Glomerular visceral epithelial cell (primary cell): Measurements from ENCODE around the gene DRAM2.

Experiments
- DNase-seq: peaks from one replicate; pipeline ENCODE4 v3.0.0-alpha.2; 2016; ENCODE audit errors: extremely low spot score

The DRAM2 gene

DNA sequence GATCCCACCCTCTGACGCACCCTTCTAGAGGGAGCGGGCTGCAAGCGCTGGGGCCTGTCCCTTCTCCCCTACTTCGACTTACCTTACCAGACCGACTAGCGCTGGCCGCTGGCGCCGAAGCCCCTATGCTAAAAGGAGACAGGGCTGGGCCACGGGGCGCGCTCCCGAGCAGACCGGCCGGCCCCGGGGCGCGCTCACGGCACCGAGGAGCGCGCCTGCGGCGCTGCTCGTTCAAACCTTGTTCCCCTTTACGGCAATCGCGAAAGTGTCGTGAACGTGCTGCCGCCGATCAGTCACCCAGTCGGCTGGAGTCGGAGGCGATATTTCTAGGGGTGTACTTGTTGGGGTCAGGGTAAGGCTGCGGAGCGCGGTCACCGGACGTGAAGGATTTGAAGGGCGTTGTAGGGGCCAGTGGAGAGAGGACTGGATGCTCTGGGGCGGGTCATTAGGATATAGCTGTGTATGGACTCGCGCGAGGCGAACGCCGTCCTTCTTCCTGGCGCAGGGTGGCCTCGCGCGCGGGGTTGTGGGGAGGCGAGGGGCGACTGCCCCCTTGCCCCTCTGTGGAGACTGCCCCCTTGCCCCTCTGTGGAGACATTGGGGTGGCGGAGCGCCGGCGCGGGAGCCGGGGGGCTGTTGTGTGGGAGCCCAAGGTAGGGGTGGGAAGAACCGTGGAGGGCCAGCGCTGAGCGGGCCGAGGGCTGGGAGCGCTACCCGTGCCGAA, at the start of gene DRAM2, which contains the start of gene CEPT1:
TSS of gene DRAM2 (minus strand) at position 138 of the 724 bp plus-strand sequence. CDS start 8,539 bp downstream, outside the sequence.
TSS of gene CEPT1 (plus strand) at position 268 of the 724 bp plus-strand sequence. CDS start 7,492 bp downstream, outside the sequence.
- peak; percentile 93 for DNase-seq

DNA sequence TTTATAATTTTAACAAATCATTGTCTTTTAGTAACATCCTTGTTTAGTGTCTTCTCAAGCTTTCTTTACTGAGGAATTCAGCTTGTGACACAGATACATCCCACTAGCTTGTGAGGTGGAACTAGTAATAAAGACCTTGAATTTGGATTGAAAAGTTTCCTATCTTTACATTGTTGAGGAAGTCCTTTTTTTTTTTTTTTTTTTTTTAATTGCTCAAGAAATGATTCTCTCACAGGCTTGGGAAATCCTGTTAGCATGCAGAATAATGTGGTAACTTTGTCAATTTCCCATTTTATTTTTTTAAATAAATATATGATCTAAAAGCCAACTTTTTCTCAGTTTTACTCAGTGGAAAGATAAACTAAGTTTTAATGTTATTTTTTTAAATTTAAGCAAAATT, 44.8 kb upstream of the DRAM2 start:
- no peak for DNase-seq

DNA sequence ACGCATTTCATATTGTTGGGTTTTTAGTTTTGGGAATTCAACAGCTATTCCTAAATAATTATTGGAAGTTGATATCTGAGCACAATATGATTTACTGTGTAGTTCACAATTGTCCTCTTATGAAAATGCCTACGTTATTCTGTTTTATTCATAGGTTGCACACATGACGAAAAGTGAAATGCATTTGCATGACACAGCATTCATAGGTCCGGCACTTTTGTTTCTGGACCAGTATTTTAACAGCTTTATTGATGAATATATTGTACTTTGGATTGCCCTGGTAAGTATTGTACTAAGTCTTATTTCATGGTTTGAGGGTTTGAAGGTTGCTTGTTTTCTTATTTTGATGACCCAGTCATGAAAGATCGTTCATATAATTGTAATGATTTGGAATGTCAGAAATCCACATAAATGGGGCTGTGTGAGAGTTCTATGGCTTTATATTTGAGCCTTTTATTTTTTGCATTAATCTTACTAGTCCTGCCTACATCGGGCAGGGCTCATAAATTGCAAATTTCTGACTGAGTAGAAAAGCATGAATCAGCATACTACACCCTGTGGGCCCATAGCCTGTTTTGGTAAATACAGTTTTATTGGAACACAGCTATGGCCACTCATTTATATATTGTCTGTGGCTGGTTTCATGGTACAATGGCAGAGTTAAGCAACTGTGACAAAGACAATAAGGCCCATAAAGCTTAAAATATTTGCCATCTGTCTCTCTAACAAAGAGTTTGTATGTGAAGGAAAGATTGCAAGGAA, 43.6 kb upstream of the DRAM2 start:
- DNase-seq = no peak

DNA sequence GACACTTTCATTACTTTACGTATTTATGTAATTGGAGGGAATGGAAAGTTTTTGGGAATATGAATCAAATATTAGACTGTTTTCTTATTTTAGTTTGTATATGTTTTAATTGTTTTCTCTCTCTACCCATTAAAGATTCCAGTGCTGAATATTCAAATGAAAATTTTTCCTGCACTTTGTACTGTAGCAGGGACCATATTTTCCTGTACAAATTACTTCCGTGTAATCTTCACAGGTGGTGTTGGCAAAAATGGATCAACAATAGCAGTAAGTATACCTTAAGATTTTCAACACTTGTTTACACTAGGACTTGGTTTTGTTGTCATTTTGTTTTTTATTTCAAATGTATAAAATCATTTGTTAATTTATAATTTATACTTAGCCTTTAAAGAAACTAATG, 42.2 kb upstream of the DRAM2 start:
- no peak for DNase-seq

DNA sequence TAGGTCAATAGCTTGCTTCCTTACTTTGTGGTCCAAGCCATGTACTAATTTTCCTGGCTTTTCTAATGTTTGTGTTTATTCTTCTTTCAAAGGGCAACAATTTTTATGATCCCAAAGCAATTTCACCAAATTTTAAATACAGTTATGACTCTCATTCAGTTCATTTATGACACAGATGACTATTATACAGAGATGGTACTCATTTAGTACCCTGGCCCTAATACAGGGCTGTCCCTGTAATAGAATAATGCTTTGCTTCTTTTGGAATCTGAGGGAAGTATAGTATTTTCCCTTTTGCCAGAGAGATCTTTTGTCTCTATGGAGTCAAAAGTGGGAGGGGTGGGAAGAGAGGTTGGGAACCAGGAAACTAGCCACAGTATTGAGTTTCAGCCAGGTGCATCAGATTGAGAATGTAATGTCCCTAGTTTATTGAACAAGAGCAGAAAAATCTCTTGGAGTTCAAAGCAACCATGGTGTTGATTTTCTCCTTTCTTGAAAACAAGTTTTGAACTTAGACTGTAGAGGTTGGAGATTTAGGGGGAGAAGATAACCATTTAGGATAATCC, 40.2 kb upstream of the DRAM2 start:
- no peak for DNase-seq

DNA sequence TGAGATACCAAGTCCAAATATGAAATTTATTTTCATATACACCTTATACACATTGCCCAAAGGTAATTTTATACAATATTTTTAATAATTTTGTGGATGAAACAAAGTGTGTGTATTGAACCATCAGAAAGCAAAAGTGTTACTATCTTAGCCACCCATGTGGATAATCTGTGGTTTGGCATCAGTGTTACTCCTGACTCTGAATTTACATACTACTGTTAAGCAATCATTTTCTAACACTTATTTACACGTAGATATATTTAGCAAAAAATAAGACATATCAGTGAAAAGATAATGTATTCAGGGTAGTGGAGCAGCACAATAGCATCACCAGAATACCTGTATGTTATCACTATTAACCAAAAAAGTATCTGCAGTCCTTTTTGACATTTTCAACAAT, 36.8 kb upstream of the DRAM2 start:
- DNase-seq = peak; percentile 12

DNA sequence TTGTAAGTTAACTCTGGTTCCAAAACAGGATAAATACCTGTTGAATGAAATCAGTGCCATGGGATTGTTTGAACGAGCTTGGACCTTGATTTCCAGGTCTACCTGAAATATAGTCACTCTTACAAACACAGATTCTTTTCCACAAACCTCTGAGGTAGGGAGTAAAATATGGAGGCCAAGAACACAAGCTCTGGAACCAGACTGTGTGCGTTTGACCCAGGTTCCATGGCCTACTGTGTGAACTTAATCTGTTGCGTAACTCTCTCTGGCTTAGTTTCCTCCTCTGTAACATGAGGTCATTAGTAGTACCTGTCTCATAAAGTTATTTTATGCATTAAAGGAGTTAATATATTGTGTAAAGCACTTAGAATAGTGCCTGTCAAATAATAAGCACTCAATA, 35.5 kb upstream of the DRAM2 start:
- no peak for DNase-seq

DNA sequence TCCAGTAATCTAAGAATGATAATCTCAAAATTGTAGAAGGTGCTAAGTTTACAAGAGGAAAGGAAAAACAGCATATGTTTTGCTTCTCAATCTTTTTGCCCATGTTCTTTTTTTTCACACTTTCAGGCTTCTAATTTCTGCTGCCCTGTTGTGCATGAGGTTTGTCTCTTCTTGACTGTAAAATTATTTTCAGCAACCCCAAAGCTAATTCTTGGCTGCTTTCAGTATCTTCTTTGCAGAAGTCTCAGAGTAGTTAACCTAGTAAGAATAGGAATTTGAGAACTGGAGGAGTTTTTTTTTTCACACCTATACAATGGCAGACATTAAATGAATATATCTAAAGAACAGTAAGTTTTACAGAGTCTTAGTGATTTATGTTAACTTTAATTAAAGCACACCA, 34.2 kb upstream of the DRAM2 start:
- DNase-seq = no peak

DNA sequence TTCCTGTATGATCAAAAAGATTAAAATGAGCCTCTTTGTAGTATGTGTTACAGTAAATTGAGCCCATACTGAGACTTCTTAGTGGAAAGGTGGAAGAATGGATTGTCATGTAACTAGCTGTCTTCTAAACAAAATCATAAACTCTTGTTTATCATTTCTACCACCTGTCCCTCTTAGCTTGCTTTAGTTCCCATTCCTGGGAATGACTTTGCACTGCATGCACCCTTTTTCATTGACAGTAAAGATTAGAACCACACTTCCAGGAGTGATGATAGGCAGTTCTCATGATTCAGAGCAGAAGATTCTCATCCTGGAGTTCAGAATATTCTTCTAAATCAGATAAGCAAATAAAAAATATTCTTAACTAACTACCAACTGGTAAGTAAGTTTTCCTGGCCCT, 32.6 kb upstream of the DRAM2 start:
- DNase-seq = no peak

DNA sequence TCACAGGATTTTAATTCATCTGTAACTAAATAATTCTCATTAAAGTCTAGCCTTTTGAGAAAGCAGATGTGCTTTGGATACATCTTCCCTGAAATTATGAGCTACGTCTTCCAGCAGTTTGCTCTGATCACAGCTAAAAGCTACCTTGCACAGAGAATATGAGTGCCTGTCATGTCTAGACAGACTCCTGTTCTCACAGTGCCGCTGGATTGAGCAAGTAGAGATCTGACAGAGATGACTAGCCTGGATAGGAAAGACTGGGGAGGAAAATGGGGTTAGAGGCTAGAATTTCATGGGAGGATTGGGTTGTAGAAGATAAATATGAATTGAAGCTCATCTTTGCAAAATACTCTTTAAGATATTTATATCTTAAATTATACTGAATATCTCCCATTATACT, 24.3 kb upstream of the DRAM2 start:
- no peak for DNase-seq

DNA sequence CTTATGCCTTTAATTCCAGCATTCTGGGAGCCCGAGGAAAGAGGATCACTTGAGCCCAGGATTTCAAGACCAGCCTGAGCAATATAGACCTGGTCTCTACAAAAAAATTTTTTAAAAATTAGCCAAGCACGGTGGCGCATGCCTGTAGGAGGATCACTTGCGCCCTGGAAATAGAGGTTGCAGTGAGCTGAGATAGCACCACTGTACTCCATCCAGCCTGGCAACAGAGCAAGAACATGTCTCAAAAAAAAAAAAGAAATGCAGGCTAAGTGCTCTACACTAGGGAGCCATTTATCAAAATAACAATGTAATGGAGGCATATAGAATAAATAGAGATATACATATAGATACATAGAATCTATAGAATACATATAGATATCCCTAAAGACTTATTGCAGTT, 23.5 kb upstream of the DRAM2 start:
- DNase-seq = no peak

DNA sequence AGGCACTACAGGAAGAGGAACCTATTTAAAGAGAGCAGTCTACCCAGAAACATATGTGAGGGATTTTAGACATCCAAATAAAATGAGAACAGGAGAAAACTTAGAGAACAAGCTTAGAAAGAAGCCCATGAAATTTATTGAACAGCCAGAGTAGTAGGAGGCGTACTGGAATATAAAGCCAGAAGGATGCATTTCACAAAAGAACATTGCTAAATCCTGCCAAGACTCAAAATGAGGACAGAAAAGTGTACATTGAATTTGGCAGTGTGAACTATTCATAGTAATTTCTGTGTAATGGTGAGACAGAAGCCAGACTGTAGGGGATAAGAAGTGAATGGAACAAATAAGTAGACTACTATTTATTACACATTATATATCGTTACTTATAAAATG, 22.6 kb upstream of the DRAM2 start:
- DNase-seq = no peak

DNA sequence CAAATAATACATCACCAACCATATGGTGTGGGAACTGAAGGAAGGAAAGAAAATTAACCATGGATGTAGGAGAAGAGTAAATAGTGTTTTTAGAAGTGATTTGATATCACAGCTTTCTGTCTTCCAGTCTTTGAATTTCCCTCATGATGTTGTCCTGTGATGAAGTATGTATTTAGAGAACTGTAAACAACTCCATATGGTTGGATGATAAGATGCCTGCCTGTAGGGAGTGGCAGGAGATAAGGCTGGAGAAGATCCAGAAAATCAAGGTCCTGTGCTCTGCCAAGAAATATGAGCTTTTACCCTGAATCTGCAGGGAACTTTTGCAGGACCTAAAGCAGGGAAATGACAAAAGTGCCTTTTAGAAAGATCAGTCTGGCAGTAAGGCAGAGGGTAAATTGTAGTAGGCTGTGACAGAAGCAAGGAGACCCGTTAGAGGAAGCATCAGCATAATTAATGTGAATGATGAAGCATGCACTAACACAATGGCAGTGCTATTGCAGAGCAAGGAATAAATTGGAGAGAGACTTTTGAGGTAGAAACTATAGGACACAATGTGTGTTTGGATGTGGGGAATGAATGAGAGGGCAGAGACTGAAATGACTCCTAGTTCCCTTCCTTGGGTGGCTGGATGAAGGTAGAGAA, 22.1 kb upstream of the DRAM2 start:
- DNase-seq = no peak

DNA sequence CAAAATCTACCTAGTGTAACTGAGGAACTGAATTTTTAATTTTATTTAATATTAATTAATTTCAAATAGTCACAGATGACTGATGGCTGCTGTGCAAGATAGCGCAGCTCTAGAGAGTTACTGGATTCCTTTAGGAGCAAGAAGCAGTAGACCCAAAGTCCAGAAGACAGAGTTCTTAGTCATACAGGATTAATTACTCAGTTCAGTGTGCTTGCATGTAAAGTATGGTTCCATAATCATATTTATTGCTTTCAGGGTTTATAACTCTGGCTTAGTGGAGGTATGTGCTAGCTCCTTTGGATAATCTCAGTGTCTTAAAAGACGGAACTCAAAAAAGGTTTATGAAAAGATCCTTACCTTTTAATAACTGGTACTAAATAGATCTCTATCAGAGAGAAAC, 17.5 kb upstream of the DRAM2 start:
- no peak for DNase-seq

DNA sequence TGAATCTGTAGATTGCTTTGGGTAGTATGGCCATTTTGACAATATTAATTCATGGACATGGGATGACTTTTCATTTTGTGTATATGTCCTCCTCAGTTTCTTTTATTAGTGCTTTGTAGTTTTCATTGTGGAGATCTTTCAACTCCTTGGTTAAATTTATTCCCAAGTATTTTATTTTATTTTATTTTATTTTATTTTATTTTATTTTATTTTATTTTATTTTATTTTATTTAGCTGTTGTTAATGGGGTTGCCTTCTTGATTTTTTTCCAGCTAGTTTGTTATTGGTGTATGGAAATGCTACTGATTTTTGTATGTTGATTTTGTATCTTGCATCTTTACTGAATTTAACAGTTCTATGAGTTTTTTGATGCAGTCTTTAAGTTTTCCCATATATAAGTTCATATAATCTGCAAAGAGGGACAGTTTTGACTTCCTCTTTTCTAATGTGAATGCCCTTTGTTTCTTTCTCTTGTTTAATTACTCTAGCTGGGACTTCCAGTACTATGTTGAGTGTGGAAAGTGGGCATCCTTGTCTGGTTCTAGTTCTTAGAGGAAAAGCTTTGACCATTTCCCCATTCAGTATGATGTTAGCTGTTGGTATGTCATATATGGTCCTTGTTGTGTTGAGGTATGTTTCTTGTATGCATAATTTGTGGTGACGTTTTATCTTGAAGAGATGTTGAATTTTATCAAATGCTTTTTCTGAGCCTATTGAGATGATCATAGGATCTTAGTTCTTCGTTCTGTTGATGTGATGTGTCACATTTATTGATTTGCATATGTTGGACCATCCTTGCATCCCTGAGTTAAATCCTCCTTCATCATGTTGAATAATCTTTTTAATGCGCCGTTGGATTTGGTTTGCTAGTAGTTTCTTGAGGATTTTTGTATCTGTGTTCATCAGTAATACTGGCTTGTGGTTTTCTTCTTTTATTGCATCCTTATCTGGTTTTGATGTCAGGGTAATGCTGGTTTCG, 14.4 kb upstream of the DRAM2 start:
- no peak for DNase-seq

DNA sequence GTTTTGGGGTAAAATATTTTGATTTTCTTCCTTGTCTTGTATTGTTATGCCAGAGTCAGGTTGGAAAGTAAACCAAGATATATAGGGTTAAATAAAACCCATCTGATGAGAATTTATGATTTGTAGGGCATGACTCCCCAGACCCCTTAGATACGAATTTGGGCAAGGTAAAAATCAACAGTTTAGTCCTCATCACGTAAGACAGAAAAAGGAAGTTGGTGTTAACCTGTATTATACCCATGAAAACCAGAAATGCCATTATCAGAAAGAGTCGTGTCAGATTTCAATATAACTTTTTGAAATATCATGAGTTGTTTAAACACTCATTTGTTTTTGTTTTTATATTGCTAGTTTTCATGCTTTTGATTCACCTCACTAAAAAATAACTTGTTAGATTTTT, 11.9 kb upstream of the DRAM2 start:
- DNase-seq = no peak

DNA sequence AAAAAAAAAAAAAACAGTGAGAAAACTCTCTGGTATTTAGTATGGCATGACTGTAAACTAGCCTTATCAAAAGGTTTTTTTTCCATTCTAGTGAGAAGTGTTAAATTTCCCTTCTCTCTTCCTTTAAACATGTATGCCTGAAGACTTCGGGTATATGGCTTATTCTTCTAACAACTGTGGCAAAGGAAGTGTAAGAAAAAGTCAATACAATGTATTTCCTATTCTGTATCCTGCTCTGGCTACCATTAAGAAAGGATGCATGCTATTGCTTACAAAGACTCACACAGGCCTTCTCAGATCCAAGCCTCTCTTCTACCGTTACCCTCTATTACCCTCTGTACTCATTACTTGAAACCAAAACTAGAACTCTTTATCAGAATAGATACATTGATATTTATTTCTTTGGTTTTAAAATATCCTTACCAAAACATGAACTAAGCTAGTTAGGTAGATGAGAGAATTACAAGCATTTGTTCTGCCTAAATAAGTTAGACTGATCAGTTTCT, 8.5 kb upstream of the DRAM2 start:
- DNase-seq = no peak

DNA sequence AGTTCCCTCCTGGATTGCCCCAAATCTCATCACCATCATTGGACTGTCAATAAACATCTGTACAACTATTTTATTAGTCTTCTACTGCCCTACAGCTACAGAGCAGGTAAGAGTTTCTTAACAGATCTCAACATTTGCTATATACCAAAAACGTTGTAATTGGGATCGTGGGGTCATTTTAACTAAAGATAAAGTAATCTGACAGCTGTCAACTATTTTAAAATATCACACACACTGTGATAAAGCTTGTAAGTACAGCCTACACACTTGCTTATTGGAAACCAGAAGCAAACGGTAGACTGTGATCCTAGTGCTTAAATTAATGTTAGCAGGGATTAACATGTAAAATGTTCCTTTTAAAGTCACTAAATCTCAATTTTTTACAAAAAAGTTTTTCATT, 8.1 kb upstream of the DRAM2 start:
- DNase-seq = no peak

DNA sequence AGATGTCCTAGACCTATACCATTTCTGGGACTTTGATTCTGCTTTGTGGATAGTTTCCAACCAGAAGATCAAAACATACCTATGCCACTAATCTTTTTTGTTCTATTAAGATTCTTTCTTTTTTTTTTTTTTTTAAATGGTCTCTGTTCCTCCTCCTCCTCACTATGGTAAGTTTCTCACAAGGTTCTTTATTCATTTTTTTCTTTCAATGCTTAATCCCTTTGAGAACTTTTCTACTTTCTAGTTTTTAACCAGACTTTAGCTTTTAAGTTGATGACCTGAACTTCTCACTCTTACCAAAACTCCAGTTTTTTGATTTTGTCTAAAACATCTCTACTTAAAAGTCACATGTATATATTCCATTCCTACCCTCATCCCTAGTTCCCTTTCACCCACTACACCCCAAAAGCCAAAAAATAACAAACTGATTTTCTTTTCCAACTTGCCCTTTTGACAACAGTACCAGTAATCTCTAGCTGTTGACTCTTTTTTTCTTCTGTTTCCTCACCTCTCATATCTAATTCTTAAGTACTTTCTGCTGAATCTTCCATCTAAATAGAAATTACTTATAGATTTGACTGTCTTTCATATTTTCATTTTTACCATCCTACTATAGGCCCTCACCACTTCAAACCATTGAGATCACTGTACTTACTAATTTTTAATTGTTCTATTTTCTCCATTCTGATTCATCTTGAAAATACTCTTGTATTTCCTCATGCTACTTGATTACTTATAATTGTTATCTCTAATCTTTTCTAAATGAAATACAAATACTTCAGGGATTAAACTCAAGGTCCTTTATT, 6.3 kb upstream of the DRAM2 start:
- no peak for DNase-seq

DNA sequence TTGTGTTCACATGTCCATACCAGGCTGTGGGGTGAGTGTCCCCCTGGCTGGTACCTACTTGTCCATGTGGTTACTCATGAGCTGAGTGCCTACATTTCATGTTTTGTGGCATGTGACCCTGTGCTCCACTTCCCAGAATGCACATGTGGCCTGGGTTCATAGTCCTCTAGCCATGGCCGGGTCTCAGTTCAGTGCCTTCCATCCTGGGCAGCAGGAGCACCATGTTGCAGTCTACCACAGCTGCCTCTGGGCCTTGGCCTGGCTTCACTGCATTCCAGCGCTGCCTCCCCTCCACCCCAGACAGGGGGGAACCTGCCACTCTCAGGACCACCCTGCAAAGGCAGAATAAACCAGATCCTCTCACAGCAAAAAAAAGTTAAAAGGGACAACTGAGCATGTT, 5.6 kb upstream of the DRAM2 start:
- no peak for DNase-seq
